K562 (cell line): ENCODE data around the gene GINS2. TPM values are rescaled to one million over a fixed set of nuclear protein-coding genes. Genes with fewer than 3 reads are reported as not detected.

Experiments
- ATAC-seq: fragments of 200-7000 bp; cut with Tn5 transposase; 3 replicates; pipeline ENCODE4 v1.9.1; 2020; ENCODE audit warnings: moderate library complexity
- BruUV-seq: library from RNA; stranded (reverse); fragments of 400-500 nt; replicated peaks from 2 replicates; lab custom pipeline; 2021; lab: Mats Ljungman, UMichigan
- CTCF ChIA-PET: fragments of 300-600 bp; formaldehyde crosslinking; extraction: SDS; loops from one replicate; lab custom pipeline; 2021; ENCODE audit warnings: low intra/inter-chr PET ratio; lab: Yijun Ruan, JAX
- POLR2A ChIA-PET: fragments of 300-600, 350-650 bp; sonication (Branson Sonifier 250); formaldehyde crosslinking; extraction: SDS; loops from one replicate; lab custom pipeline; 2021; ENCODE audit warnings: antibody characterized with exemption, inconsistent platforms; lab: Yijun Ruan, JAX
- DNase-seq, 4 experiments: peaks; one replicate each; pipeline versions ENCODE4 v3.0.0 to v3.0.0-alpha.2; 2011 to 2018; ENCODE audit warnings: low spot score in 3 of 4, mixed read lengths in 3 of 4; ENCODE audit errors: extremely low read depth in 1 of 4
- FAIRE-seq: peaks from 2 replicates; lab custom pipeline; 2011; peaks lifted over from hg19 to GRCh38; lab: Jason Lieb, UNC
- H2AFZ ChIP-seq: 2 replicates; pipeline ENCODE4 v1.6.0; 2011; ENCODE audit warnings: low read depth, low read length, control low read depth, inconsistent platforms
- H3K27ac ChIP-seq: fragments of 200-600 bp; 3 replicates; pipeline ENCODE4 v1.8.0; 2011; ENCODE audit warnings: low read depth, mild to moderate bottlenecking, control low read depth, inconsistent platforms, low read length, moderate library complexity, mixed read lengths; ENCODE audit errors: extremely low read depth
- H3K27me3 ChIP-seq, 2 experiments: fragments of 300-600 bp in 1 of 2; 2 replicates in 1 of 2; 3 replicates in 1 of 2; pipeline versions ENCODE4 v1.6.0 to v1.8.0; 2011; ENCODE audit warnings: inconsistent platforms in 2 of 2, low read length in 2 of 2, mild to moderate bottlenecking in 1 of 2, mixed read lengths in 1 of 2, moderate library complexity in 1 of 2; ENCODE audit not compliant: control insufficient read depth in 2 of 2, insufficient read depth in 2 of 2
- H3K36me3 ChIP-seq: fragments of 300-600 bp; 3 replicates; pipeline ENCODE4 v1.8.0; 2011; ENCODE audit warnings: mild to moderate bottlenecking, low read length, inconsistent platforms; ENCODE audit not compliant: control insufficient read depth, insufficient read depth
- H3K4me1 ChIP-seq, 2 experiments: fragments of 200-600 bp in 1 of 2; replicated peaks in 1 of 2; 2 replicates in 1 of 2; 3 replicates in 1 of 2; pipeline versions ENCODE4 v1.5.1 to v1.8.0; 2011; ENCODE audit warnings: inconsistent platforms in 2 of 2, low read length in 2 of 2, mild to moderate bottlenecking in 1 of 2, mixed read lengths in 1 of 2, moderate library complexity in 1 of 2; ENCODE audit not compliant: control insufficient read depth in 2 of 2, insufficient read depth in 2 of 2
- H3K4me2 ChIP-seq: 2 replicates; pipeline ENCODE4 v1.6.1; 2011; ENCODE audit warnings: low read length, control low read depth, inconsistent platforms, mixed read lengths; ENCODE audit not compliant: insufficient read depth
- H3K4me3 ChIP-seq: fragments of 200-600 bp; sonication (generic), shearing (Covaris generic); 2 replicates; pipeline ENCODE4 v1.5.1; 2016; ENCODE audit warnings: control low read depth, inconsistent platforms
- H3K79me2 ChIP-seq: fragments of 200-600 bp; 3 replicates; pipeline ENCODE4 v1.8.0; 2011; ENCODE audit warnings: low read length, inconsistent platforms; ENCODE audit not compliant: control insufficient read depth, insufficient read depth
- H3K9ac ChIP-seq, 2 experiments: 2 replicates each; pipeline versions ENCODE4 v1.6.0 to v1.6.1; 2011; ENCODE audit warnings: low read depth in 2 of 2, low read length in 2 of 2, control low read depth in 1 of 2, inconsistent platforms in 1 of 2, mild to moderate bottlenecking in 1 of 2, mixed read lengths in 1 of 2; ENCODE audit not compliant: insufficient read depth in 1 of 2
- H3K9me1 ChIP-seq: one replicate; pipeline ENCODE4 v1.6.0; 2011; ENCODE audit warnings: inconsistent platforms, mild to moderate bottlenecking, low read length, moderate library complexity; ENCODE audit not compliant: control insufficient read depth, insufficient read depth
- H3K9me3 ChIP-seq: replicated peaks from 2 replicates; pipeline ENCODE4 v1.5.1; 2011; ENCODE audit warnings: low read depth, low read length, inconsistent platforms; ENCODE audit not compliant: control insufficient read depth, insufficient read depth
- H4K20me1 ChIP-seq: replicated peaks from 2 replicates; pipeline ENCODE4 v1.6.1; 2011; ENCODE audit warnings: low read length, inconsistent platforms, mixed read lengths; ENCODE audit not compliant: control insufficient read depth, insufficient read depth
- GTF2E2 ChIP-seq: fragments of 200-800 bp; sonication (Bioruptor generic); IDR thresholded peaks from 2 replicates; pipeline ENCODE4 v1.6.1; 2016; ENCODE audit warnings: missing genetic modification characterization, missing compliant biosample characterization
- WGBS: fragments of 100-300 bp; shearing (Covaris generic); methylation state at CpG from one replicate; pipeline ENCODE4 v1.1.6; 2016; ENCODE audit warnings: low coverage, mixed read lengths; ENCODE audit not compliant: insufficient coverage; ENCODE audit errors: missing lambda C conversion rate; 5-methylcytosine and 5-hydroxymethylcytosine counted together
- in situ Hi-C: fragments of 300-500 bp; cut with MboI; formaldehyde crosslinking; loops from 4 replicates; pipeline ENCODE4 v1.15.0; 2018; ENCODE audit warnings: inconsistent platforms, mixed read lengths
- intact Hi-C: fragments of 100-400 bp; cut with micrococcal nuclease; formaldehyde crosslinking; loops from 2 replicates; pipeline ENCODE4 v1.14.2; 2022
- polyA plus RNA-seq, 8 experiments: library from polyadenylated mRNA; depleted of rRNA in 4 of 8; stranded (reverse) in 5 of 8; unstranded in 3 of 8; fragments of >200 nt; fragmentation: Nextera tagmentation in 2 of 8; fragmentation: Illumina TruSeq in 1 of 8; extraction: Ambion mirVana in 2 of 8; extraction: Trizol in 1 of 8; gene quantifications; 2 replicates each; pipeline versions ENCODE4 v1.2.1 to v1.2.3, GENCODE V29; 2011 to 2014; ENCODE audit warnings: inconsistent platforms in 1 of 8, missing spikeins in 1 of 8
- total RNA-seq, 7 experiments: library from RNA; depleted of rRNA in 6 of 7; stranded (reverse); fragments of >200 nt in 6 of 7; fragmentation: Illumina TruSeq in 2 of 7; extraction: Trizol in 2 of 7; gene quantifications; 2 replicates each; pipeline versions ENCODE4 v1.2.1 to v1.2.3, GENCODE V29; 2011 to 2021; ENCODE audit warnings: low replicate concordance in 1 of 7
- TF ChIP-seq, protein P1 (sequence below), 2 experiments: fragments of 450-650 bp in 1 of 2; sonication (generic) in 1 of 2; formaldehyde crosslinking in 1 of 2; IDR thresholded peaks; 2 replicates each; pipeline versions ENCODE4 v1.7.1 to v1.9.0; 2016 to 2022; ENCODE audit warnings: inconsistent platforms in 1 of 2, mild to moderate bottlenecking in 1 of 2, missing genetic modification reagents in 1 of 2

GINS2 gene
- total and polyA plus RNA-seq, 9 of the 15 experiments (the other 6 are each of a cell fraction or from before 2014, with no cell fraction given) = 40.4 to 76.2 (median 44.6) TPM

DNA sequence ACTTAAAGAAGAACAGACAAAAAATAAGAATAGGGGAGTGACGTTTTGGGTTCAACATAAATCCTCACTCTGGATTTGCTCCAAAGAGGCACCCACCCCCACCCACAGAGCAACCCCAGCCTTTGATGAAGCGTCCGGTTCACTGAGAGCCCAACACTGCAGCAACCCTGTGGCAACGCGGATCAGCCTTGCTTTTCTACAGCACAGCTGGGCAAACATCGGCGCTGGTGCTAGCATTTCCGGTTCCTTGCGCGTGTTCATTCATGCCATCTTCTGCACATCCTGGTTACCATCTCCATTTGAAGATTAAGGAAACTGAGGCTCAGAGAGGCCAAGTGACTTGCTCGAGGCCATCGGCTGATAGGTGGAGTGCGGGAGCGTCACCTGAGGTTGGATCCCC, 8.7 kb upstream of the GINS2 start:
- peaks cover 5% of the 10 kb centered on the region for H3K9me3 ChIP-seq
- H3K9me1 ChIP-seq = peaks cover 3% of the 10 kb centered on the region
- WGBS = 47% methylated on average over 14 of the region's 14 CpGs
- FAIRE-seq (no peak), DNase-seq (no peak), ATAC-seq (no peak)
- H3K4me3 ChIP-seq = no peak overlapping the region
- no peak overlapping the region for H2AFZ ChIP-seq
- no peaks in the 10 kb centered on the region for H3K79me2 ChIP-seq
- H3K4me2 ChIP-seq = no peak overlapping the region
- in situ Hi-C loops = no loop called here
- H3K27ac ChIP-seq = no peak overlapping the region
- 0 out of 2 replicates have a peak, but pooled peaks cover 2% of the 10 kb centered on the region for H4K20me1 ChIP-seq
- intact Hi-C loops = no loop called here
- H3K27me3 ChIP-seq = peaks cover 12 to 36% of the 10 kb centered on the region in 2 experiments; a peak in 4 of 5 replicates
- BruUV-seq = no TSS peak
- CTCF ChIA-PET = no interaction called here
- H3K4me1 ChIP-seq = peaks cover 13 to 25% of the 10 kb centered on the region in 2 experiments
- H3K9ac ChIP-seq = no peak overlapping the region
- no peaks in the 10 kb centered on the region for H3K36me3 ChIP-seq
- POLR2A ChIA-PET = interaction anchor here (1.2 to 1.5 kb wide), 2 partner anchors 16 to 23 kb away, joined by 3 read pairs; no protein-coding TSS in a partner anchor
- TF ChIP-seq, protein P1, sequence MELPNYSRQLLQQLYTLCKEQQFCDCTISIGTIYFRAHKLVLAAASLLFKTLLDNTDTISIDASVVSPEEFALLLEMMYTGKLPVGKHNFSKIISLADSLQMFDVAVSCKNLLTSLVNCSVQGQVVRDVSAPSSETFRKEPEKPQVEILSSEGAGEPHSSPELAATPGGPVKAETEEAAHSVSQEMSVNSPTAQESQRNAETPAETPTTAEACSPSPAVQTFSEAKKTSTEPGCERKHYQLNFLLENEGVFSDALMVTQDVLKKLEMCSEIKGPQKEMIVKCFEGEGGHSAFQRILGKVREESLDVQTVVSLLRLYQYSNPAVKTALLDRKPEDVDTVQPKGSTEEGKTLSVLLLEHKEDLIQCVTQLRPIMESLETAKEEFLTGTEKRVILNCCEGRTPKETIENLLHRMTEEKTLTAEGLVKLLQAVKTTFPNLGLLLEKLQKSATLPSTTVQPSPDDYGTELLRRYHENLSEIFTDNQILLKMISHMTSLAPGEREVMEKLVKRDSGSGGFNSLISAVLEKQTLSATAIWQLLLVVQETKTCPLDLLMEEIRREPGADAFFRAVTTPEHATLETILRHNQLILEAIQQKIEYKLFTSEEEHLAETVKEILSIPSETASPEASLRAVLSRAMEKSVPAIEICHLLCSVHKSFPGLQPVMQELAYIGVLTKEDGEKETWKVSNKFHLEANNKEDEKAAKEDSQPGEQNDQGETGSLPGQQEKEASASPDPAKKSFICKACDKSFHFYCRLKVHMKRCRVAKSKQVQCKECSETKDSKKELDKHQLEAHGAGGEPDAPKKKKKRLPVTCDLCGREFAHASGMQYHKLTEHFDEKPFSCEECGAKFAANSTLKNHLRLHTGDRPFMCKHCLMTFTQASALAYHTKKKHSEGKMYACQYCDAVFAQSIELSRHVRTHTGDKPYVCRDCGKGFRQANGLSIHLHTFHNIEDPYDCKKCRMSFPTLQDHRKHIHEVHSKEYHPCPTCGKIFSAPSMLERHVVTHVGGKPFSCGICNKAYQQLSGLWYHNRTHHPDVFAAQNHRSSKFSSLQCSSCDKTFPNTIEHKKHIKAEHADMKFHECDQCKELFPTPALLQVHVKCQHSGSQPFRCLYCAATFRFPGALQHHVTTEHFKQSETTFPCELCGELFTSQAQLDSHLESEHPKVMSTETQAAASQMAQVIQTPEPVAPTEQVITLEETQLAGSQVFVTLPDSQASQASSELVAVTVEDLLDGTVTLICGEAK (IDR thresholded peaks at IDR 0.05) = no peak
- TF ChIP-seq, protein P1 (CRISPR knock-in tag; IDR thresholded peaks at IDR 0.05) = no peak
- no peak for TF ChIP-seq GTF2E2
